ENCODE measurements around the gene CLK3.

Gene CLK3

GRCh38 chr15:74630284-74631086, 14.8 kb downstream of the CLK3 start:
- Histone ChIP-seq H3F3A (ENCODE audit: insufficient read depth, low read length) (peaks cover 39% of the 10 kb centered on the region), H3K9me2 (replicated peaks; ENCODE audit: insufficient read depth, low read length) (no peaks in the 10 kb centered on the region), H3K36me3 (replicated peaks; ENCODE audit: insufficient read depth, low read length) (peaks cover 17% of the 10 kb centered on the region; the same call in 1 of the 2 replicates), H3K4me1 (ENCODE audit: low read length) (peaks cover 36% of the 10 kb centered on the region), H4K20me1 (ENCODE audit: insufficient read depth, low read length) (0 out of 2 replicates have a peak, but pooled peaks cover 4% of the 10 kb centered on the region), H3K27me3 (replicated peaks; ENCODE audit: insufficient read depth, low read length) (no peaks in the 10 kb centered on the region), H3K9me3 (replicated peaks; ENCODE audit: insufficient read depth, low read length) (no peaks in the 10 kb centered on the region), H2AFZ (ENCODE audit: low read length) (no peak overlapping the region), H3K27ac (ENCODE audit: low read length) (peak overlapping the region; percentile 5; the same call in 1 of the 2 replicates), H3K9ac (ENCODE audit: low read length) (no peak overlapping the region), H3K4me3 (ENCODE audit: low read length) (no peak overlapping the region), H3K79me2 (ENCODE audit: low read length) (peaks cover 31% of the 10 kb centered on the region), H3K4me2 (ENCODE audit: low read depth, low read length) (no peak overlapping the region)
- no peak for DNase-seq
- TF ChIP-seq EZH2phosphoT487 (IDR thresholded peaks at IDR 0.05; ENCODE audit: low read length) (no peak), EZH2 (optimal IDR thresholded peaks at IDR 0.05; ENCODE audit: low read depth, low read length) (no peak), CTCF (IDR thresholded peaks at IDR 0.05; ENCODE audit: low read length) (no peak)

- Histone ChIP-seq H3K9ac (ENCODE audit: low read length) (no peak overlapping the region), H3K4me1 (ENCODE audit: low read length) (peaks cover 30% of the 10 kb centered on the region), H2AFZ (ENCODE audit: low read length) (no peak overlapping the region), H3K4me3 (ENCODE audit: low read length) (no peak overlapping the region), H4K20me1 (ENCODE audit: insufficient read depth, low read length) (0 out of 2 replicates have a peak, but pooled peaks cover 4% of the 10 kb centered on the region), H3K27ac (ENCODE audit: low read length) (peak overlapping the region; percentile 5; the same call in 1 of the 2 replicates), H3F3A (ENCODE audit: insufficient read depth, low read length) (peaks cover 33% of the 10 kb centered on the region), H3K79me2 (ENCODE audit: low read length) (peaks cover 26% of the 10 kb centered on the region), H3K27me3 (replicated peaks; ENCODE audit: insufficient read depth, low read length) (no peaks in the 10 kb centered on the region), H3K9me2 (replicated peaks; ENCODE audit: insufficient read depth, low read length) (no peaks in the 10 kb centered on the region), H3K9me3 (replicated peaks; ENCODE audit: insufficient read depth, low read length) (no peaks in the 10 kb centered on the region), H3K4me2 (ENCODE audit: low read depth, low read length) (no peak overlapping the region), H3K36me3 (replicated peaks; ENCODE audit: insufficient read depth, low read length) (peaks cover 17% of the 10 kb centered on the region; the same call in 1 of the 2 replicates)
- no peak for DNase-seq
- no peak for TF ChIP-seq EZH2phosphoT487 (IDR thresholded peaks at IDR 0.05; ENCODE audit: low read length)
- no peak for TF ChIP-seq CTCF (IDR thresholded peaks at IDR 0.05; ENCODE audit: low read length)
- no peak for TF ChIP-seq EZH2 (optimal IDR thresholded peaks at IDR 0.05; ENCODE audit: low read depth, low read length)
Measured at GRCh38 chr15:74631087-74631385, 15.4 kb downstream of the CLK3 start.

- DNase-seq: no peak
- peaks cover 14% of the 10 kb centered on the region; the same call in 1 of the 2 replicates for H3K36me3 ChIP-seq (replicated peaks; ENCODE audit: insufficient read depth, low read length)
- peaks cover 24% of the 10 kb centered on the region for H3K79me2 ChIP-seq (ENCODE audit: low read length)
- H3F3A ChIP-seq (ENCODE audit: insufficient read depth, low read length): peaks cover 30% of the 10 kb centered on the region
- peaks cover 26% of the 10 kb centered on the region for H3K4me1 ChIP-seq (ENCODE audit: low read length)
- no peak overlapping the region for H3K4me3 ChIP-seq (ENCODE audit: low read length)
- H3K9me3 ChIP-seq (replicated peaks; ENCODE audit: insufficient read depth, low read length): no peaks in the 10 kb centered on the region
- H3K27ac ChIP-seq (ENCODE audit: low read length): peak overlapping the region; percentile 5; the same call in 1 of the 2 replicates
- H3K27me3 ChIP-seq (replicated peaks; ENCODE audit: insufficient read depth, low read length): no peaks in the 10 kb centered on the region
- TF ChIP-seq EZH2phosphoT487 (IDR thresholded peaks at IDR 0.05; ENCODE audit: low read length) (no peak), EZH2 (optimal IDR thresholded peaks at IDR 0.05; ENCODE audit: low read depth, low read length) (no peak), CTCF (IDR thresholded peaks at IDR 0.05; ENCODE audit: low read length) (no peak)
- no peaks in the 10 kb centered on the region for H3K9me2 ChIP-seq (replicated peaks; ENCODE audit: insufficient read depth, low read length)
- H3K9ac ChIP-seq (ENCODE audit: low read length): no peak overlapping the region
- no peak overlapping the region for H2AFZ ChIP-seq (ENCODE audit: low read length)
- no peak overlapping the region for H3K4me2 ChIP-seq (ENCODE audit: low read depth, low read length)
- H4K20me1 ChIP-seq (ENCODE audit: insufficient read depth, low read length): 0 out of 2 replicates have a peak, but pooled peaks cover 4% of the 10 kb centered on the region
Measured at GRCh38 chr15:74631408-74631807, 15.8 kb downstream of the CLK3 start.
